GM21381 (cell line): ENCODE data around the gene SUPT4H1.

Experiments used
- ATAC-seq: cut with Tn5 transposase; IDR thresholded peaks from one replicate; pipeline ENCODE4 v1.9.1; 2021; ENCODE audit warnings: mild to moderate bottlenecking, moderate library complexity; ENCODE audit not compliant: unreplicated experiment

Gene SUPT4H1

DNA sequence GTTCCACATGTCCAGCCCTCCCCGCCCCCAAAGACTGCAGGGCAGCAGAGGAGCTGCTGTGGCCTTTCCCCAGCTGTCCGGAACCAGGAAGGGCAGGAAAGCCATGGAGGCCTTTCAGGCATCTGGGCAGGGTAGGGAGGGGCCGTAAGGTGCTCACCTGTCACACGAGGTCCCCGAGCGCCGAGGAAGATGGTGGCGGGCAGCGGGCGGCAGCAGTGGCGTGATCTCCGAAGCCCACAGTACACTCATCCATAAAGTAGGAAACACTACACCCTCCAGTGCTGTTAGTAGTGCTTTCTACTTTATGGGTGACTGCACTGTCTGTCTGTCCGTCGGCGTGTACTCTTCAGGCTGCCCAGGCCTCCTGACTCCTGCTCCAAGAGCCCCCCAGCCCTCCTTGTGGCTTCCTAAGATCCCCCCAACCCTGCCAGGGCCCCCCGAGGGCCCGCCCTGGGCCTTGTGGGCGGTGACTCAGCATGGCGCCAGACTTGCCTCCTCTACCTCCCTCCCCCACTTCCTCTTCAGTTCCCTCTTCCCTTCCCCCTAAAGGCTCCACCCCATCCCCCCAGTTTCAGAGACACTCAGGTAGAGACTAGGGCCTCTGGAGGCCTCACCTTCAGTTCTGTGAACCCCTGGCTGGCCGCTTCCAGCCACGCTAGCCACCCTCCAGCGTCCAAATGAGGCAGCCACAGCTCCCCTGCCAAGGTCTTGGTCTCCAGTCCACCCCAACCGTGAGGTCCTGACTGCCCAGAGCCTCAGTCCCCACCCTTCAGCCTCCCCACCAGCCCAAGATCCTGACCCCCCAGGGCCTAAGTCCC, 20.8 kb downstream of the SUPT4H1 start:
- no peak for ATAC-seq

DNA sequence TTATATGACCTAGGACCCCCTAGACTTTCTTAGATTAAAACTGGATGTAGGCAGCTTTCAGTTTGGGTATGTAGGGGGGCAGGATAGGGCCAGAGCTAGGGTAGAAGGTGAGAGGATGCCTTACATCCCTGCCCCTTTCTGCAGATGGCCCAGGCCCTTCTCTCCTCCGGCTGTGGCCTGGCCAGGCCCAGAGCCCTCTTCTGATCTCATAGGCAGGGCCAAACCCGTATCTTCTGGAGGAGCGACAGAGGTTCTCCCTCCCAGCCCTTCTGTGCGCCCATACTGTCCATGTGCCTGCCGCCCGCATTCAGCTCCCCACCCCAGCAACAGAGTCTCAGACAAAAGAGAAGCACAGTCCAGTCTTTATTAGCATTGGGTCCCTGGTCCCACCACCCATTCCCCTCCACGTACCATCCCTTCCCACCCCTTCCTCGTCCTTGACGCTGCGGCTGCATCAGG, 21.4 kb downstream of the SUPT4H1 start:
- no peak for ATAC-seq

DNA sequence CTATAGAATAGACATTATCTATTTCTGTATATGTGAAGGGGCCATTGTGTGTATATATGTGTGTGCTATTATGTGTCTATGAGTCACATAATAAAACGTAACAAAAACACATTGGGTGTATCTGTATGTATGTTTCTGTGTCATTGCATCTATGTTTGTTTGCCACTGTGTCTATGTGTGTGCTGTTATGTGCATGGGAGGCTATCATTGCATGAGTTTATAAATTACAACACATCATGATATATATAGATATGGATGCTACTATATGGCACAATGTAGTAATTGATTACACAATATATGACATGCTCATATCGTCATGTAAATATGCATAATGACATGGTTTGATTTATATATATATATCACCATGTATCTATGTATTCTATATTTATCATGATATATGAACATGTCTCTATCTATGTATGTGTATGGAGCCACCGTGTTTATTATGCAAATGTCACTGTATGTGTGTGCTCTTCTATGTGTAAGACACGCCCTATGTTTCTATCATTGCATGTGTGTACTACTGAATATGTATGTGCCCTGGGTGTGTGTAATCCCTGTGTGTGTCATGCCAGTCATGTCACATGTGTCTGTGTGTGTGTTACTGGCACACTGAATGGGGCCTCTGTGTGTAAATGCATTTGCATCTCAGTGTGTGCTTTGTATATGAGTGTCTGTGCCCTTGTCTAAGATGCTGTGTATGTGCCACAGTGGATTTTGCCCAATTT, 22.0 kb downstream of the SUPT4H1 start:
- ATAC-seq, result peak; percentile 17

DNA sequence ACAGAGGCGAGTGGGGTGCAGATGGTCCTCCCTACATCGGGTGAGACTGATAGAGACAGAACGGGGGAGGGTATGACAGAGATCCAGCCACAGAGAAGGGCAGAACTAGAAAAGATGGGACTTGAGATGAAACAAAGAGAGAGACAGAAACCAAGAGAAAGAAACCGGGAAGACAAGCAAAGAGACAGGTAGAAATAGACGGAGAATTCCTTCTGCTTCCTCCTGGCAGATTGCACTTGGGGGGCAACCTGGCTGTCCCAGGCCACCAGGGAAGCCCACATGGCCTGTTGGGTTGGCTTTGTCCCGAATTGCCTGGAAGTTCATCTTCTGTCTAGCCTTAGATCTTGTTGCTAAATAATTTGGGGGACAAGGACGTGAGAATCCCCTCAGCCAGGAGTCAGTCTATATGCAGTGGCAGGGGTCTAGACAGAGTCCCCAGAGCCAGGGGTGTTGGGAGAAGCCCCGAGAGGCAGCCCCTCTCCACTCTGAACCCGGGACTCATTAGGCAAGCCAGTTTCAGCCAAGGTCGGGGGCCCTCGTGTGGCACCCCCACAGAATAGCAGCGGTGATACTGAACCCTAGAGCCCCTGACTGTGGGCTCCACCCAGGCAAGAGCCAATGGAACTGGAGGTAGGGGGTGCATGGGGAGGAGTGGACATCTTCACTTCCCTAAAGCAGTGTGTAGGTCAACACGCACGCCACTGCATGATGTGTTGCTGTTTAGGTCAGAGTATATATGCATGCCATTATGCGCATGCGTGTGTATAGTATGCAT, 22.8 kb downstream of the SUPT4H1 start:
- peak; percentile 39 for ATAC-seq

GRCh38 chr17:58328195-58329034, 23.6 kb downstream of the SUPT4H1 start, which contains the start of gene TSPOAP1:
TSS of gene TSPOAP1 (minus strand) at chr17:58328795. CDS start at chr17:58327920, 875 bp downstream.
- ATAC-seq, result peak; percentile 17

- ATAC-seq, result no peak
Measured at GRCh38 chr17:58327363-58328194, 24.4 kb downstream of the SUPT4H1 start.

GRCh38 chr17:58326609-58327362, 25.2 kb downstream of the SUPT4H1 start:
- no peak for ATAC-seq

GRCh38 chr17:58325976-58326468, 26.0 kb downstream of the SUPT4H1 start:
- no peak for ATAC-seq

DNA sequence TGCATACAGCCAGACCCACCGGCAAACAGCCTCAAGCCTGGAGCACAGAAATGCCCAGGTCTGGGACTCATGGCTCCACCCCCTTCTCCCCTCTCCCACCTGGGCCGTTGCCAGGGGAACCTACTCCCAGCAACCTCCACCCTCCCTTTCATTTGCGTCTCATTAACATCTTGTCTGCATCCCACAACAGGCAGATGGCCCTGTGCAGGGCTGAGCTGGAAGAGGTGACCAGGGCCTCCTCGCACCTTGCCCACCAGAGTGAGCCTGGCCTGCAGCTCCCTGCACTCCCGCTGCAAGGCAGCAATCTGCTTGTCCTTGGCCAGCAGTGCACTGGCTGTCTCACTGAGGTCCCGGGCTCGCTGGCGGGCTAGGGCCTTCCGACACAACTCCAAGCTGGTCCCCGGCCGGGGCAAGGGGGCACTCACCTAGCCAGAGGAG, 26.7 kb downstream of the SUPT4H1 start:
- no peak for ATAC-seq

- no peak for ATAC-seq
Measured at GRCh38 chr17:58324409-58325288, 27.4 kb downstream of the SUPT4H1 start.

DNA sequence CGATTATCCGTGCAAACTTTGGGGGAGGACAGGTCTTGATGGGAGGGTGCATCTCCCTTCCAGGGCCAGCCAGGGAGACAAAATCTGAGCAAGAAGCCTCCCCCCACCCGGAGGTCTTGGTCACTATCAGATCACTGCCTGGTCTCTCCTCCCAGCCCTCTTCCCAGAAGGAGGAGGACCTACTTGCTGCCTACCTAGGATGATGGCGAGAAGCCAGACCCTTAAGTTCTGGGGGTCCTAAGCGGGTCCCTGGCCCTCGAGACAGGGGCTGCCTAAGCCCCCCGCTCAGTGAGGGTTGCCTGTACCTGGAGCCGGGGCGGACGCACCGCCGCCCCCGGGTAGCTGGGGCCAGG, 28.0 kb downstream of the SUPT4H1 start:
- ATAC-seq, result no peak

DNA sequence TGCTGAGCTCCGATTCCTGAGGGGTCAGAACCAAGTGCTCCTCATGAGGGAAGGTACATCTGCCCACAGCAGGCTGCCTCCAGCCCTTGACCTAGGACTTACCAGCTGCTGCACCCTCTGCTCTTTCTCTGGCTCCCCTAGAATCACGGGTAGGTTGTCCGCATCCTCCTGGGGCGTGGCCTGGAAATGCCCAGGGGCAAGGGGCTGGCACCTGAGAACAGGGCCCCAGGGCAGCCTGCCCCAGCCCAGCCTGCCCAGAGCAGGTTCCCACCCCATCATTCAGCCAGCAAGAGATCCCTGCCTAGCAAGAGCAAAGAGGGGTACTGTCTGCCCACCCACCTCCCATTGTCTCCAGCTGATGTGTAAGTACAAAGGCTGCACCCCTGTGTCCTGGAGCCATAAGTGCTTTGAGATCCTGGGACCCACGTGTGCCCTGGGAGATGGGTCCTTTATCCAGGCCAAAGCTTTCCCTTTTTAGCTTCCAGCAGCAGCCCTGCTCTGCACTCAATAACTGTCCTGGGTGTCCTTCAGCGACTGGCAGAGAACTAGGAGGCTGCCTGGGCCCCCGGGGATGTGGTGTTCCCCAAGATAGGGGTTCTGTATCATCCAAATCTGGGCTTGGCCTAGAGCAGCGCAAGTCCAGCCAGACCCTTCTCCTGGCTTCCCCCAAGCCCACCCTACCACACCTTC, 28.5 kb downstream of the SUPT4H1 start:
- no peak for ATAC-seq

GRCh38 chr17:58322581-58323185, 29.3 kb downstream of the SUPT4H1 start:
- ATAC-seq, result no peak

GRCh38 chr17:58321571-58322525, 30.2 kb downstream of the SUPT4H1 start:
- no peak for ATAC-seq

DNA sequence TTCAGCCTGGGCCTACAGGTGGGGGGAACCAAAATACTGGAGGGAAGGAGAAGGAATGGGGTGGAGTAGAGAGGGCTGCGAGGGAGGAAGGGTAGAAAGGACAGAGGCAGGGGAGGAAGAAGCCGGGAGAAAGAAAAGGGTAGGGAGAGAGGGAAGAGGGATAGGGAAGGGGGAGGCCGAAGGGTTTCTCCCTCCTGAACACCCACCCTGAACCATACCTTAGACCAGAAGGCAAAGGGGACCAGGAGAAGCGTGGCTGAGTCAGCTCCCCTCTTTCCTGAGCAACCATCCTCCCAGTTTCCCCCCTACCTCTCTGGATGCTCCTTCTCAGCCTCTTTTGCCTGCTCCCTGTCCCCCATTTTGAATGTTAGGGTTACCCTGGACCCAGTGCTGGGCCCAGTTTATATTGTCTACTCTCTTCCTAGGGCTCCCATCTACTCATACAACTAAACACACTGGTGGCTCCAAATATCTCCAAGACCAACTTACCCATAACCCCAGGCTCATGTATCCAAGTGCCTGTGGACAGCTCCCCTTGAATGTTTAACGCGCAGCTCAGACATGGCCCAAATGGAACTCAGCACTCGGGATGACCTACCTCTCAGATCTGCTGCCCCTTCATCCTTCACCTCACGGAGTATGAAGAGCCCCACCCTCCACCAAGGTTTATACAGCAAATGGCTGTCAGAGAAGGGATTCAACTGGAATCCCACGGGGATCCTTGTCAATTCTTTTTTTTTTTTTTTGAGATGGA, 31.3 kb downstream of the SUPT4H1 start:
- no peak for ATAC-seq
